Kidney (tissue), 14 donors: ENCODE measurements around the gene DIAPH1. TPM values are rescaled to one million over a fixed set of nuclear protein-coding genes. Genes with fewer than 3 reads are reported as not detected.
"Not testable (repeated sequence)": the region's sequence is repeated elsewhere in the genome, so short reads cannot be mapped to it uniquely, and the experiment has no call there.

Experiments
- DNase-seq, 5 donors: peaks; one replicate each; pipeline ENCODE4 v3.0.0-alpha.2; 2013 to 2020
- FAIRE-seq: peaks from 2 replicates; lab custom pipeline; 2012; peaks lifted over from hg19 to GRCh38; lab: Jason Lieb, UNC
- H3K27ac ChIP-seq, 2 donors: one replicate each; pipeline ENCODE4 v1.7.0; 2013; ENCODE audit warnings: low read depth in 2 of 2, low read length in 2 of 2, inconsistent platforms in 1 of 2
- H3K27me3 ChIP-seq: one replicate; pipeline ENCODE4 v1.7.1; 2013; ENCODE audit warnings: low read length, inconsistent platforms; ENCODE audit not compliant: control insufficient read depth, insufficient read depth
- H3K36me3 ChIP-seq, 3 donors: one replicate each; pipeline versions ENCODE4 v1.7.0 to v1.7.1; 2013; ENCODE audit warnings: low read length in 3 of 3, control low read depth in 1 of 3, inconsistent platforms in 1 of 3; ENCODE audit not compliant: insufficient read depth in 3 of 3, control insufficient read depth in 2 of 3
- H3K4me1 ChIP-seq, 3 donors: one replicate each; pipeline versions ENCODE4 v1.7.0 to v1.7.1; 2013; ENCODE audit warnings: low read length in 3 of 3, inconsistent platforms in 1 of 3, low read depth in 1 of 3; ENCODE audit not compliant: control insufficient read depth in 2 of 3, insufficient read depth in 2 of 3
- H3K4me3 ChIP-seq, 3 donors: one replicate each; pipeline versions ENCODE4 v1.7.0 to v1.8.1; 2013; ENCODE audit warnings: low read length in 3 of 3, control low read depth in 1 of 3, inconsistent platforms in 1 of 3
- H3K9ac ChIP-seq, 3 donors: one replicate each; pipeline versions ENCODE4 v1.7.0 to v1.7.1; 2013; ENCODE audit warnings: low read length in 3 of 3, control low read depth in 1 of 3, inconsistent platforms in 1 of 3
- H3K9me3 ChIP-seq, 3 donors: one replicate each; pipeline versions ENCODE4 v1.7.0 to v1.7.1; 2013; ENCODE audit warnings: low read length in 3 of 3, control low read depth in 1 of 3, inconsistent platforms in 1 of 3; ENCODE audit not compliant: control insufficient read depth in 2 of 3, insufficient read depth in 1 of 3
- CTCF ChIP-seq: IDR thresholded peaks from 3 replicates; pipeline ENCODE4 v1.5.1; 2012; ENCODE audit warnings: mild to moderate bottlenecking, moderate library complexity, borderline replicate concordance; ENCODE audit not compliant: insufficient read depth; ENCODE audit errors: extremely low read depth
- intact Hi-C: fragments of 100-400 bp; cut with DNase I; formaldehyde crosslinking; loops from one replicate; pipeline ENCODE4 v1.11.1; 2022
- polyA plus RNA-seq: library from polyadenylated mRNA; stranded (reverse); fragments of 350-450 nt; fragmentation: Illumina TruSeq; extraction: RNeasy Lipid Tissue Mini Kit (QIAGEN cat#74804); gene quantifications from one replicate; pipeline ENCODE4 v1.2.3, GENCODE V29; 2014; ENCODE audit warnings: low read depth, low replicate concordance; ENCODE audit not compliant: insufficient read depth
- total RNA-seq: library from RNA; stranded (reverse); fragmentation: NEBNext Ultra II Directional; extraction: Animal tissue kit (Norgen Biotek cat#: 25700); gene quantifications from one replicate; pipeline ENCODE4 v1.2.1, GENCODE V29; 2021
- donor health status: control.
- donor health status: control.
- donor health status: control.
- donor health status: control.
- donor health status: control.
- donor health status: DM: yes; HTN: yes; CAD: no.
- donor health status: Normal renal cell carcinoma (clear cell type).

DIAPH1 gene
- total and polyA plus RNA-seq, 2 donors from 2014 or later: 60.6 to 156 TPM

DNA sequence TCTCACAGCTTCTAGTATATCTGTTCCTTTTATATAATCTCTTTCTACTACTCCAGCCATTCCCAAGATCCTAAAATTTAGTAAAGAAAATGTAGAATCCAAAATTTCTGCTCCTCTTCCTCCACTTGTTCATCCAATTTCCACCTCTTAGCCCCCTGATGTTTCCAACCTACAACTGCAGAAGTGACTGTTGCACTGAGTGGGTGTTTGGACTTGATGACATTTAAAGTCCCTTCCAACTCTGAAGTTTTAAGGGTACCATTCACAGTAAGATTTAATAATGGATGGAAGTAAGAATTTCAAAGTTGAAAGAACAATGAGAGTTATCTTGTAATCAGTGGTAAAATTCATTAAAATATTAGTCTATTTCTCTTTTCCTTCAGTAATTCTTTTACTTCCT, 5.5 kb downstream of the DIAPH1 start:
- FAIRE-seq (no peak), DNase-seq (no peak)
- intact Hi-C loops: no loop called here
- Histone ChIP-seq H3K4me1 (peaks cover 0 to 20% (median 15%) of the 10 kb centered on the region in 3 donors), H3K9ac (no peak overlapping the region), H3K27me3 (no peaks in the 10 kb centered on the region), H3K9me3 (no peaks in the 10 kb centered on the region), H3K27ac (no peak overlapping the region), H3K4me3 (no peak overlapping the region), H3K36me3 (peaks cover 0 to 4% (median 0%) of the 10 kb centered on the region in 3 donors)
- no peak for TF ChIP-seq CTCF

- Histone ChIP-seq H3K27me3 (no peaks in the 10 kb centered on the region), H3K4me3 (no peak overlapping the region), H3K27ac (no peak overlapping the region), H3K4me1 (peaks cover 0 to 20% (median 7%) of the 10 kb centered on the region in 3 donors), H3K9me3 (no peaks in the 10 kb centered on the region), H3K9ac (no peak overlapping the region), H3K36me3 (peaks cover 0 to 4% (median 0%) of the 10 kb centered on the region in 3 donors)
- FAIRE-seq (no peak), DNase-seq (no peak)
- no peak for TF ChIP-seq CTCF
- intact Hi-C loops: no loop called here
These were observed 7.5 kb downstream of the DIAPH1 start for GRCh38 chr5:141611289-141611688.

DNA sequence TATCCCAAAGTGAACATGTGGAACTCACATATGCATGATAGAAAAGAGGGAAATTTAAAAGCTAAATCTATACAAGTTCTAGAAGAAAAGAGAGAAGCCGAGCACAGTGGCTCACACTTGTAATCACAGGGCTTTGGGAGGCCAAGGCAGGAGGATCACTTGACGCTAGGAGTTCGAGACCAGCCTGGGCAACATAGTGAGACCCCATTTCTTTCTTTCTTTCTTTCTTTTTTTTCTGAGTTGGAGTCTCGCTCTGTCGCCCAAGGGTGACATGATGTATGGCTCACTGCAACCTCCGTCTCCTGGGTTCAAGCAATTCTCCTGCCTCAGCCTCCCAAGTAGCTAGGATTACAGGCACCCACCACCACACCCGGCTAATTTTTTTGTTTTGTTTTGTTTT, 8.9 kb downstream of the DIAPH1 start:
- H3K9ac ChIP-seq, H3K27me3 ChIP-seq, H3K27ac ChIP-seq, DNase-seq, H3K9me3 ChIP-seq, intact Hi-C loops, FAIRE-seq, H3K4me3 ChIP-seq, H3K36me3 ChIP-seq: not testable (repeated sequence)
- H3K4me1 ChIP-seq: peaks cover 0 to 18% (median 4%) of the 10 kb centered on the region in 3 donors

DNA sequence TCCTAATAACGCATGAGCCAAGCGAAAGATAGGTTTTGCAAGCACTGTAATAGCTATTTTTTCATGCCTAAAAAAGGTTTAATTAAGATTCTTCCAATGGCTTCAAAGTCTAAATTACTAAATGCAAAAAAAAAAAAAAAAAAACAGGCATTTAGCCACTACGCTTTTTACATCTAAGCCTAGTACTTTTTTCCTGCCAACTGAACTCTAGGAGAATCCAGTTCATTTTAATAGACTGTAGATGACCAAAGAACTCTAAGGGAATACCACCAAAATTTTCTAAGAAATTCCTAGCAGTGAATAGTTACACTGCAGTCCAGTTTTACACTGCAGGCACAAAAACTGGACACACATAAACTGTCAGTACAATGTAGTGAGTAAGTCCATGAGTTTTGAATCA, 9.8 kb downstream of the DIAPH1 start:
- no peak for TF ChIP-seq CTCF
- Histone ChIP-seq H3K9ac (peak overlapping the region in 1 of 3 donors; percentile 1), H3K27ac (peak overlapping the region; percentile 34 to 37), H3K4me1 (peaks cover 0 to 26% (median 8%) of the 10 kb centered on the region in 3 donors), H3K36me3 (no peaks in the 10 kb centered on the region), H3K27me3 (no peaks in the 10 kb centered on the region), H3K4me3 (no peak overlapping the region), H3K9me3 (no peaks in the 10 kb centered on the region)
- no peak for DNase-seq
- FAIRE-seq: no peak
- intact Hi-C loops: no loop called here
